HG03175 (cell line): ENCODE measurements around the gene KRTAP10-3.
"Not testable (repeated sequence)": the region's sequence is repeated elsewhere in the genome, so short reads cannot be mapped to it uniquely, and the experiment has no call there.

Source experiments
- ATAC-seq: cut with Tn5 transposase; IDR thresholded peaks from one replicate; pipeline ENCODE4 v1.9.1; 2021; ENCODE audit warnings: mild to moderate bottlenecking, moderate library complexity; ENCODE audit not compliant: unreplicated experiment

Gene KRTAP10-3

DNA sequence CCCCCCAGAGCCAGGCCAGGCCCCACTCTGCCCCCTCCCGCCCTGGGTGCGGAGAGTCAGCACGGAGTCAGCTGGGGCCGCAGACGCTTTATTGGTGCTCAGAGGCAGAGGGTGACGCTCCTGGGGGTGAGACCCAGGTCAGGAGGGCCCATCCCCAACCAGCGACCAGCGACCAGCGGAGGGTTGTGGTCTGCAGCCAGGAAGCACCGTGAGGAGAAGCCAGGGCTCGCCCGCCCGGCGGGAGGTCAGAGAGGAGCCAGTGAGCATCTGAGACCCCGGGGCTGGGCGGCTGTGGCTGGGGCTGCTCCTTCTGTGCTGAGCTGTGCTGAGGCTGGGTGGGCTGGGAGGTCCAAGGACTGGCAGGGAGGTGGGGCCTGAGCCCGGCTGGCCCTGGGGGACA, 8.3 kb downstream of the KRTAP10-3 start:
- not testable (repeated sequence) for ATAC-seq

- no peak for ATAC-seq
Observed at GRCh38 chr21:44549525-44550211, 8.9 kb downstream of the KRTAP10-3 start.

GRCh38 chr21:44548922-44549321, 9.7 kb downstream of the KRTAP10-3 start:
- ATAC-seq = no peak

GRCh38 chr21:44548381-44548780, 10.2 kb downstream of the KRTAP10-3 start:
- no peak for ATAC-seq

DNA sequence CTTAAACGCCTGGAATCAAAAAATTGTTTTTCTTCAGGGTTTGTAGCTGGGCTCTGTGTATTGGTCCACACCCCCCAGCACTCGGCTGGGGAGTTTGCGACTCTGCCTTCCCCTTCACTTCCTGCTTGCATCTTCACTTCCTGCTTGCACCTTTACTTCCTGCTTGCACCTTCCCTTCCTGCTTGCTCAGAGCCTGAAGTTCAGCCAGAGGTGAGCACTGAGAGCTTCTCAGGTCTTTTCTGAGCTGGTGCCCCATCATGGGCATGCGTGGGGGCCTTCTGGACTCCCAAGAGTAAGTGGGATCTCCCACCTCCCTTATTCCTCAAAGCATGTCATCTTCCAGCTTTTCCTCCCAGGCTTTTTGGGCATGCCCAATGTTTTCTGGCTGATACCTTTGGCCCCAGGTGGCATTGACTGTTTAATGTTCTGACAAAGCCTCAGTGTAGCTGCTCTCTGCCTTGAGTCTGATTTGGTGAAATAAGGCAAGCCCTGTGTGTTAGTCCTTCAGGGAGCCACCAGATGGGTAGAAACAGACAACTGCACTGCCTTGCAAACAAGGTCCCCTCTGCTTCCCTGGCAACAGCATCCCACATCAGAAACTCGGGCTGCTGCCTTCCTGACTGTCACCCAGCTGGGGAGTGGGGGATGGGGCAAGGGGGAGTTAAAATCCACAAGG, 10.8 kb downstream of the KRTAP10-3 start:
- ATAC-seq = no peak

DNA sequence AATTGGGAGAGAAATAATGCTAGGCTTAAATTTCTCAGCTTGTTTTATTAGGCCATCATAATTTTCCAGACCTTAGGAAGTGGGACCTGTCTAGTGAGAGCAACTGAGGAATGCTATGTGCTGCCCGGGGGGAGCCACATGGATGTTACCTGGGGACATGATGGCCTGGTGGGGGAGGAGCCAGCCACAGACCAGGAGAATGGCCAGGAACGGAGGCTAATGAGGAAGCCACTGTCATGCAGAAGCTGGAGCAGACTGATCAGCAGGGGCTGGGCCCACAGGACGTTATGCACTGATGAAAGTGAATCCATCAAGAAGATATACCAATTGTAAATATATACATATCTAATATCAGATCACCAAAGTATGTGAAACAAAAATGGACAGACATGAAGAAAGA, 14.0 kb downstream of the KRTAP10-3 start:
- ATAC-seq = no peak

GRCh38 chr21:44542716-44543115, 15.9 kb downstream of the KRTAP10-3 start:
- ATAC-seq = no peak

DNA sequence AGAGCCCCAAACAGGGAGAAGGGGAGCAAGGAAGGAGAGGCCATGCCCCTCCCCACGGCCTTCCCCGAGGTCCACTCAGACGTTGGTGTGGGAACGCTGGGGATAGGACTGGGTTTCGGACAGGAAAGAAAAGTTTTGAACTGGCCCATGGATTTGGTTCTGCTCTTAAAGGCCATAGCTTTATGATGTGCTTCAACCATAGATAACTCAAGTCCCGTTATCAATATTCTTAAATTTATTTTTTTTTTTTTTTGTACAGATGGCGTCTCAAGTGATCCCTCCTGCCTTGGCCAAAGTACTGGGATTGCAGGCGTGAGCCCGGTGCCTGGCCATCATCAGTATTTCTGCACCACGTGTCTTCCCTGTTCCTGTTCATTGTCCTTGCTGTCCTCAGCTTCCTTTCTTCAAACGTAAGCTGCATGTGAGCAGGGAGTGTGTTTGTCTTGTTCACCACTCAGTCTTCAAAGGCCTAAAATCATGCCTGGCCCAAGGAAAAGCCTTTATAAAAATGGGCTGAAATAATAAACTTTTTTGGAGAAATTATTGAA, 17.8 kb downstream of the KRTAP10-3 start:
- no peak for ATAC-seq

DNA sequence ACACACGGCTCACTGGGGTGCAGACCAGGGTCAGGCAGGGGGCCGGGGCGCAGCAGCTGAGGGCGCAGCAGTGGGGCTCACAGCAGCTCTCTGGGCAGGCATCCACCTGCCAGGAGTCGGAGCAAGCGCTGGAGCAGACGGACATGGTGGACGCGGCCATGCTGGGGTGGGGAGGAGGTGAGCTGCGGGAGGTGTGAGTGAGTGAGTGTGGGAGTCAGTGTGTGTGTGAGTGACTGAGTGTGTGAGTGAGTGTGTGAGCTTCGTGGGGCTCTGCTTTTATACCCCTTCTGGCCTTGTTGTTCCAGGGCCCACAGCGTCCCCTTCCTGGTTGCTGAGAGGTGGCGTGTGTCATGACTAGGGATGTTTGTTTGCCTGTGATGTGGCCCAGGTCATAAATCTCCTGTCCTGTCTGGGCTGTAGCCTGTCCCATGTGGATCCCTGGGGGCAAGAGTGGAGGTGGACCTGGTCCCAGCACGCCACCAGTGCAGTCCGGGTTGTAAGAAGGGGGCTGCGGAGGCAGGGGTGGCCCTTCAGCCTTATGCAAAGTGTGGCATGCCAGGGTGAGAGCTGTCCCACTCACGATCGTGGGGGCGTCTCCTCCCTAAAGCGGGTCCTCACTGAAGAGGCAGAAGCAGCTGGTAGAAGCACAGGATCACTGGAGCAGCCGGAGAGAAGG, 18.5 kb downstream of the KRTAP10-3 start, which contains the start of gene KRTAP10-1:
TSS of gene KRTAP10-1 (minus strand) at position 205 of the 676 bp plus-strand sequence. CDS start at position 160, 45 bp downstream.
- ATAC-seq = no peak

DNA sequence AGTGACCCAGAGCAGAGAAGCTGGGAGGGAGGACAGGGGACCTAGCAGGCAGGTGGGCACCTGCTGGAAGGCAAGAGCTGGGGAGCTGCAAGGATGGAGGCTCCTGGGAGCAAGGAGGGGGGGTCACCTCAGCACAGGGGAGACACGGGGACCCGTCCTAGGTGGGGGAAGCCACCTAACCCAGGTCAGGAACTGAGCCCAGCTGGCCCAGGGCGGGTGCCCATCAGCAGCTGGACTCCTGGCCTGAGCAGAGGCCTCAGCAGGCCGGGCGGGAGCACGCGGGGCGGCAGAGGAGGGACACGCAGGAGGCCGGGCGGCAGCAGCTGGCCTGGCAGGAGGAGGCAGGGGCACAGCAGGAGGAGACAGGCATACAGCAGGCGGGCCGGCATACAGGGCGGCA, 19.5 kb downstream of the KRTAP10-3 start:
- no peak for ATAC-seq

DNA sequence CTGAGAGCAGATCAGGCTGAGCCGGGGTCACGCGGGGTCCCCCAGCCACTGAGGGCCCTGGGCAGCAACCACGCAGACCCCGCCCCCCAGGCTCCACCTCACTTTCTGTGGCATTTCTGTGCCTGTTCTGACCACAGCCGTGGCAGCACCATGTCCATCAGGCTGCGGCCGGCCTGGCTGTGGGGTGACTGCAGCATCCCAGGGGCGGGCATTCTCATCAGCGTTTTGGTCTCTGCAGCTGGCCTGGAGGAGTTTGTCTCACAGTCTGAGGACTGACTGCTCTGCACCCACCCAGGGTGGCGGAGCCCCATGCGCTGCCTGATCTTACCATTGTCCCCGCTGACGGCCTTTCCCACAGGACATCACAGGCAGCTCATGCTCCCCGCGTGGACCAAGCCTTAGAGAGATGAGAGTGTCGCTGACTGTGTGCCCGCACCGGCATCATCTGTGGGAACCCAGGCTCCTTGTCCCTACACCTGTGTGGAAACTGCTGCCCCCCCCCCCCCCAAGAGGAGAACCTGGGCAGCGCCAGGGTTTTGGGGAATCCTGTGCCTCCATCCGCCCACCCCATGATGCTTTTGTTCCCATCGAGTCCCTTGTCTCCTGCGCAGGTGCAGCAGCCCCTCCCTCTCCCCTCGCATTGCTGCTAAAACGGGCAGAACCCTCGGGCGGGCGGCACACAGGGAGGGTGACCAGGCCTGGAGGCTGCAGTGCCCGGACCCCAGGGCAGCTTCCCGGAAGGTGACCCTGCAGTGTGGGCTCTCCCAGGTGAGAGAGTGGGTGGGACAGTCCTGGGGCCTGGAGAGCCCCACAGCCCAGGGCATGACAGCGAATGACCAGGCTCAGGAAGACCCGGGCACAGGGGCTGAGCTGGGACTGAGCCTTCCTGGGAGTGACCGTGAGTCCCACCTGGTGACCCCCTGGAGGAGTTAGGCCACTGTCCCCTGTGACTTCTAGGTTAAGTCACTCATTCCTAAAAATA, 20.4 kb downstream of the KRTAP10-3 start:
- ATAC-seq = no peak

GRCh38 chr21:44535963-44536362, 22.6 kb downstream of the KRTAP10-3 start:
- ATAC-seq = no peak

DNA sequence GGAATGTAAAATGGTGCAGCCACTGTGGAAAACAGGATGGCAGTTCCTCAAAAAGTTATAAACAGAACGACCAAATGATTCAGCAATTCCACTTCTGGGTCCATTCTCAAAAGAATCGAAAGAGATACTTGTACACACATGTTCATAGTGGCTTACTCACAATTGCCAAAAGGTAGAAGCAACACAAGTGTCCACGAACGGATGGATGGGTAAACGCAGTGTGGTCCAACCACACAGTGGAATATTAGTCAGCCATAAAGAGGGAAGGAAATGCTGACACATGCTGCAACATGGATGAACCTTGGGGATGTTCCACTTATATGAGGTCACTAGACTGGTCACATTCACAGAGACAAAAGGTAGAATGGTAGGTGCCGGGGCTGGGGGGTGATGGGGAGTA, 23.9 kb downstream of the KRTAP10-3 start:
- no peak for ATAC-seq

GRCh38 chr21:44533891-44534627, 24.5 kb downstream of the KRTAP10-3 start:
- no peak for ATAC-seq

- no peak for ATAC-seq
Observed at GRCh38 chr21:44533121-44533890, 25.3 kb downstream of the KRTAP10-3 start.

DNA sequence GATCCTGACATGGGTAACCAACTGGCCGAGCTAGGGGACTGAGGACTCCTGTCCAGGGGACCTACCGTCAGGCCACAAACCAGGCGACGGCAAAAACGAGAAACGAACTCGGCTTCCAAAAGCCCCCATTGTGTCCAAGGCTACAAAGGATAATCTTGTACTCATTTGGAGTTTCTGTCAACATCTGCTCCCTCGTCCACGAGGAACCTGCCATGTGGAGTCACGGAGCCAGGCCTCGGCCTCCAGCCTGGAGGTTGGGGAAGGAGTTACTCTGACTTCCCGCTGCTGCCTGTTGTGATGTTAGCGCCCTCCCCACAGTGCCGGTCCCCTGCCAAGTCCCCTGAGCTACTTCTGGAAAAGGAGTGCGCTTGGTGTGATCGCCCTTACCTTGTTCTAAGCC, 25.9 kb downstream of the KRTAP10-3 start:
- ATAC-seq = no peak

GRCh38 chr21:44531606-44532564, 26.7 kb downstream of the KRTAP10-3 start:
- ATAC-seq = no peak
